ENCODE measurements around the gene HUS1.
A peak's percentile ranks its signal among the peaks of the same experiment; 100 is the strongest.

HUS1 gene

DNA sequence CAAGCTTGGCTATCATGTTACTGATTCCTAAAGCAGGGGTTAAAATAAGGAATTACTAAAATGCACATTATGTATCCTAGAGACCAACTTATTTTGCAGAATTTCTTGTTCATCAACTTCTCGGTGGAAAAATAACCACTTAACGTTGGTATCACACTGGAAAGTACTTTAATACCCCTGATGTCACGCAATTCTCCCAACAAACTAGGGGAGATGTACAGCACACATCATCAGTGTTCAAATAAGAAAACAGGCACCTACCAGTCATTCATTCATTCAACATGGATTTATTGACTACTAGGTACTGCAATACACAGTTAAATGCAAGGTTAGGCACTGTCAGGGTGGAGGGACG, 648 bp downstream of the HUS1 start:
- Histone ChIP-seq H3K27me3 (replicated peaks; ENCODE audit: insufficient read depth, low read length) (no peaks in the 10 kb centered on the region), H3K4me3 (ENCODE audit: low read length) (peak overlapping the region; percentile 80), H2AFZ (ENCODE audit: low read length) (peak overlapping the region; percentile 54), H3K9ac (ENCODE audit: low read length) (peak overlapping the region; percentile 87), H3K36me3 (replicated peaks; ENCODE audit: insufficient read depth, low read length) (peaks cover 20% of the 10 kb centered on the region; the same call in 1 of the 2 replicates), H3F3A (ENCODE audit: insufficient read depth, low read length) (peaks cover 10% of the 10 kb centered on the region; the same call in 1 of the 2 replicates), H3K9me3 (replicated peaks; ENCODE audit: insufficient read depth, low read length) (no peaks in the 10 kb centered on the region), H3K4me2 (ENCODE audit: low read depth, low read length) (peak overlapping the region; percentile 60), H3K79me2 (ENCODE audit: low read length) (peaks cover 22% of the 10 kb centered on the region), H3K27ac (ENCODE audit: low read length) (peak overlapping the region; percentile 91), H3K4me1 (ENCODE audit: low read length) (no peaks in the 10 kb centered on the region), H4K20me1 (ENCODE audit: insufficient read depth, low read length) (no peaks in the 10 kb centered on the region), H3K9me2 (replicated peaks; ENCODE audit: insufficient read depth, low read length) (no peaks in the 10 kb centered on the region)
- no peak for DNase-seq
- TF ChIP-seq, protein P1, sequence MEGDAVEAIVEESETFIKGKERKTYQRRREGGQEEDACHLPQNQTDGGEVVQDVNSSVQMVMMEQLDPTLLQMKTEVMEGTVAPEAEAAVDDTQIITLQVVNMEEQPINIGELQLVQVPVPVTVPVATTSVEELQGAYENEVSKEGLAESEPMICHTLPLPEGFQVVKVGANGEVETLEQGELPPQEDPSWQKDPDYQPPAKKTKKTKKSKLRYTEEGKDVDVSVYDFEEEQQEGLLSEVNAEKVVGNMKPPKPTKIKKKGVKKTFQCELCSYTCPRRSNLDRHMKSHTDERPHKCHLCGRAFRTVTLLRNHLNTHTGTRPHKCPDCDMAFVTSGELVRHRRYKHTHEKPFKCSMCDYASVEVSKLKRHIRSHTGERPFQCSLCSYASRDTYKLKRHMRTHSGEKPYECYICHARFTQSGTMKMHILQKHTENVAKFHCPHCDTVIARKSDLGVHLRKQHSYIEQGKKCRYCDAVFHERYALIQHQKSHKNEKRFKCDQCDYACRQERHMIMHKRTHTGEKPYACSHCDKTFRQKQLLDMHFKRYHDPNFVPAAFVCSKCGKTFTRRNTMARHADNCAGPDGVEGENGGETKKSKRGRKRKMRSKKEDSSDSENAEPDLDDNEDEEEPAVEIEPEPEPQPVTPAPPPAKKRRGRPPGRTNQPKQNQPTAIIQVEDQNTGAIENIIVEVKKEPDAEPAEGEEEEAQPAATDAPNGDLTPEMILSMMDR (IDR thresholded peaks at IDR 0.05; ENCODE audit: low read length) = no peak
- TF ChIP-seq EZH2phosphoT487 (IDR thresholded peaks at IDR 0.05; ENCODE audit: low read length) = no peak
- TF ChIP-seq EZH2 (optimal IDR thresholded peaks at IDR 0.05; ENCODE audit: low read depth, low read length) = no peak

DNA sequence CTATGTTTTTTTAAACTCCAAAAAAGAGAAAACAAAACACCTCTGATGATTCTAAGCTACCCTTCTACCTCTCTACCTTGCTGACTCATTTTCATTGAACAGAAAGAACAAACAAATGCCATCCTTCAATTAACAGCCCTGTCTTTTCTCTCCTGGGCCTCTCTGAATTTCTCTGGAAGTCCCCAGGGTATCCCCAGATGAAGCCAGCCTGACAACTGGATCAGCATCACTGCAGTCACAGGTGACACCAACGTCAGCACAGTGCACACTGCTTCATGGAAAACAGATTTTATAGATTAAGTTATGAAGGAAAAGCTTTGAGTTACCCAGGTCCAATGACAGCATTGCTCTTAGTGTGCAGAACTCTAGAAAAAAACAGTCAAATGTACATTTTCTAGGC, 5.7 kb downstream of the HUS1 start:
- Histone ChIP-seq H3K4me3 (ENCODE audit: low read length) (no peak overlapping the region), H3K9me3 (replicated peaks; ENCODE audit: insufficient read depth, low read length) (no peaks in the 10 kb centered on the region), H3K9me2 (replicated peaks; ENCODE audit: insufficient read depth, low read length) (no peaks in the 10 kb centered on the region), H3K27ac (ENCODE audit: low read length) (no peak overlapping the region), H3K4me2 (ENCODE audit: low read depth, low read length) (no peak overlapping the region), H3F3A (ENCODE audit: insufficient read depth, low read length) (peaks cover 4% of the 10 kb centered on the region; the same call in 1 of the 2 replicates), H3K4me1 (ENCODE audit: low read length) (no peaks in the 10 kb centered on the region), H3K9ac (ENCODE audit: low read length) (no peak overlapping the region), H3K27me3 (replicated peaks; ENCODE audit: insufficient read depth, low read length) (no peaks in the 10 kb centered on the region), H4K20me1 (ENCODE audit: insufficient read depth, low read length) (no peaks in the 10 kb centered on the region), H2AFZ (ENCODE audit: low read length) (no peak overlapping the region), H3K79me2 (ENCODE audit: low read length) (peaks cover 20% of the 10 kb centered on the region), H3K36me3 (replicated peaks; ENCODE audit: insufficient read depth, low read length) (peaks cover 20% of the 10 kb centered on the region; the same call in 1 of the 2 replicates)
- TF ChIP-seq EZH2phosphoT487 (IDR thresholded peaks at IDR 0.05; ENCODE audit: low read length) (no peak), EZH2 (optimal IDR thresholded peaks at IDR 0.05; ENCODE audit: low read depth, low read length) (no peak)
- TF ChIP-seq, protein P1 (IDR thresholded peaks at IDR 0.05; ENCODE audit: low read length) = no peak
- DNase-seq = no peak

DNA sequence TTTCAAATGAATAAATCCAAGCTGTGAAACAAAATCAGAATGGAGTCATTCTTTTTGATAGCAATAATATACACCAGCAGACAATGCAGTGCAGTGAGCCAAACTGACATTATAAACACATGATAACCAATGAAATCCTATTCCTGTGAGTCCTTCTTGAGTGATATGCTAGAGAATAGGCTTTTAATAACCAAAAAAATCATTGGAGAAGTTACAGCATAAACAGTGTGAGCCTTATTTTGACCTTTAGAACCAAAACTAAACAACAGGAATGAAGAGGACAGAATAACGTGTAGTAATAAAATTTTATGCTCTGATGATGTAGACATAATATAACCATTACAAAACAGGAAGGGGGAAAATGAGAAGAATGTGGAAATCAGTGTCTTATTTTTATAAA, 8.7 kb downstream of the HUS1 start:
- no peak overlapping the region for H3K4me2 ChIP-seq (ENCODE audit: low read depth, low read length)
- H3K4me1 ChIP-seq (ENCODE audit: low read length) = no peaks in the 10 kb centered on the region
- no peak overlapping the region for H2AFZ ChIP-seq (ENCODE audit: low read length)
- no peaks in the 10 kb centered on the region for H3F3A ChIP-seq (ENCODE audit: insufficient read depth, low read length)
- no peak overlapping the region for H3K27ac ChIP-seq (ENCODE audit: low read length)
- no peak for TF ChIP-seq EZH2 (optimal IDR thresholded peaks at IDR 0.05; ENCODE audit: low read depth, low read length)
- TF ChIP-seq, protein P1 (IDR thresholded peaks at IDR 0.05; ENCODE audit: low read length) = no peak
- TF ChIP-seq EZH2phosphoT487 (IDR thresholded peaks at IDR 0.05; ENCODE audit: low read length) = no peak
- no peak overlapping the region for H3K9ac ChIP-seq (ENCODE audit: low read length)
- no peak overlapping the region for H3K4me3 ChIP-seq (ENCODE audit: low read length)
- no peak for DNase-seq
- H3K9me2 ChIP-seq (replicated peaks; ENCODE audit: insufficient read depth, low read length) = no peaks in the 10 kb centered on the region
- peaks cover 8% of the 10 kb centered on the region; the same call in 1 of the 2 replicates for H3K79me2 ChIP-seq (ENCODE audit: low read length)
- no peaks in the 10 kb centered on the region for H3K27me3 ChIP-seq (replicated peaks; ENCODE audit: insufficient read depth, low read length)
- H4K20me1 ChIP-seq (ENCODE audit: insufficient read depth, low read length) = no peaks in the 10 kb centered on the region
- no peaks in the 10 kb centered on the region for H3K9me3 ChIP-seq (replicated peaks; ENCODE audit: insufficient read depth, low read length)
- H3K36me3 ChIP-seq (replicated peaks; ENCODE audit: insufficient read depth, low read length) = peaks cover under 1% of the 10 kb centered on the region; the same call in 1 of the 2 replicates
